ENCODE data around the gene CASP14. TPM values are rescaled to one million over a fixed set of nuclear protein-coding genes. Genes with fewer than 3 reads are reported as not detected.

Gene CASP14
- total and polyA plus RNA-seq, 4 experiments from 2014 or later = 0.09 TPM; not detected in 3

DNA sequence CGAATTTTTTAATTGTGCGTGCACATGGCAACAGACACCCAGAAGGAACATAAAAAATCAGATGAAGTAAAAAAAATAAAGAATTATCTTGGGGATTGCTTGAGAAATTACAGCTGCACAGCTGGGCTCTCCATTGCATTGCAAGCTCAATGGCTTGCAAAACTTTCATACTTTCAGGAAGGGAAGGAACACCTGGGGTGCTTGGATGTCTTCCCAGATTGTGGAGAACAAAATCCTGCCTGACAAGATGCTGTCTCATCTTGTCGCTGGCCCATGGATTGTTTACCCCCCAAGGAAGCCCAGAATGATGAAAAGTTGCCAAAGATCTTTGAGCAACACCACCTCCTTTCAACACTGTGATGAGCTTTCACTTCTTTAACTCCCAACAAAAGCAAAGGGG is 11.0 kb upstream of the CASP14 start:
- no peaks in the 10 kb centered on the region for H3K4me1 ChIP-seq (ENCODE audit: insufficient read depth, low read length)
- H3K9me3 ChIP-seq (ENCODE audit: control insufficient read depth in 1 of 2, low read length in 2 of 2) = no peaks in the 10 kb centered on the region
- no peak overlapping the region for H3K4me3 Mint-ChIP-seq
- peaks cover 4% of the 10 kb centered on the region for H3K27me3 ChIP-seq (ENCODE audit: insufficient read depth, low read length)
- intact Hi-C loops (cut with micrococcal nuclease) = no loop called here
- POLR2A ChIA-PET (ENCODE audit: partially characterized antibody) = no interaction called here
- no peaks in the 10 kb centered on the region for H3K36me3 Mint-ChIP-seq
- H3K36me3 ChIP-seq (ENCODE audit: insufficient read depth, low read length) = no peaks in the 10 kb centered on the region
- peaks cover 25 to 30% of the 10 kb centered on the region in 2 donors for H3K27me3 Mint-ChIP-seq
- H3K4me1 Mint-ChIP-seq = no peaks in the 10 kb centered on the region
- DNase-seq = no peak
- no peaks in the 10 kb centered on the region for H3K9me3 Mint-ChIP-seq
- H3K4me3 ChIP-seq (ENCODE audit: low read length in 2 of 2) = no peak overlapping the region
- H3K27ac ChIP-seq (ENCODE audit: low read depth, low read length) = no peak overlapping the region
- CTCF ChIA-PET (ENCODE audit: partially characterized antibody) = no interaction called here
- H3K27ac Mint-ChIP-seq = no peak overlapping the region

DNA sequence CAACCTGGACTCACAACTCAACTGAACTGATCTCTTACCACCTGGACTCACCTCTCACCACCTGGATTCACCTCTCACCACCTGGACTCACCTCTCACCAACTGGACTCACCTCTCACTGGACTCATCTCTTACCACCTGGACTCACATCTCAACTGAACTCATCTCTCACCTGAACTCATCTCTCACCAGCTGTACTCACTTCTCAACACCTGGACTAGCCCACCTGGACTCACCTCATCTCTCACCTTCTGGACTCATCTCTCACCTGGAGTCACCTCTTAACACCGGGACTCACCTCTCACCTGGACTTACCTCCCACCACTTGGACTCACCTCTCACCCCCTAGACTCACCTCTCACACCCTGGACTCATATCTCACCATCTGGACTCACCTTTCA is 7.3 kb upstream of the CASP14 start:
- ChIA-PET POLR2A (ENCODE audit: partially characterized antibody) (no interaction called here), CTCF (ENCODE audit: partially characterized antibody) (no interaction called here)
- Mint-ChIP-seq H3K27me3 (peaks cover 17 to 33% of the 10 kb centered on the region in 2 donors), H3K4me1 (no peaks in the 10 kb centered on the region), H3K4me3 (no peak overlapping the region), H3K9me3 (peaks cover 0 to 3% (median 0%) of the 10 kb centered on the region in 8 donors), H3K27ac (no peak overlapping the region), H3K36me3 (no peaks in the 10 kb centered on the region)
- intact Hi-C loops (cut with micrococcal nuclease) = no loop called here
- no peak for DNase-seq
- Histone ChIP-seq H3K27me3 (ENCODE audit: insufficient read depth, low read length) (peaks cover 4% of the 10 kb centered on the region), H3K4me1 (ENCODE audit: insufficient read depth, low read length) (no peaks in the 10 kb centered on the region), H3K36me3 (ENCODE audit: insufficient read depth, low read length) (no peaks in the 10 kb centered on the region), H3K27ac (ENCODE audit: low read depth, low read length) (no peak overlapping the region), H3K4me3 (ENCODE audit: low read length in 2 of 2) (no peak overlapping the region), H3K9me3 (ENCODE audit: control insufficient read depth in 1 of 2, low read length in 2 of 2) (no peaks in the 10 kb centered on the region)

DNA sequence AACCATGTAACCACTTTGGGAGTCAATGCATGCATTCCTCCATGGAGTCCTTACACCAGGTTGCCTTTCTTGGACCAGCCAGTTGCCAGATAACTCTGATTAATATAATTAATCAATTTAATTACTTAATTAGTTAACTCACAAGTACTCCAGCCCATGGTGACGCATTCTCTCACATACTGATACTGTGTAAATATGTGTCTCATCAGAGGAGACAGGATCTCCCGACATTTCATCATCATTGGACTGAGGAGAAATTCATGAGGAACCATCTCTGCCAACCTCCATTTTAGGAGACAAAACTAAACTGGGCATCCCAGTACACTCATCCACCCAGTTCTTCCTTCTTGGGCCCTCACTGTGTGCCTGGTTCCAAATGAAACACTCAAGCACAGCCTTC is 6.5 kb upstream of the CASP14 start:
- Histone ChIP-seq H3K4me1 (ENCODE audit: insufficient read depth, low read length) (no peaks in the 10 kb centered on the region), H3K36me3 (ENCODE audit: insufficient read depth, low read length) (no peaks in the 10 kb centered on the region), H3K9me3 (ENCODE audit: control insufficient read depth in 1 of 2, low read length in 2 of 2) (no peaks in the 10 kb centered on the region), H3K4me3 (ENCODE audit: low read length in 2 of 2) (no peak overlapping the region), H3K27ac (ENCODE audit: low read depth, low read length) (no peak overlapping the region), H3K27me3 (ENCODE audit: insufficient read depth, low read length) (peaks cover 4% of the 10 kb centered on the region)
- H3K4me1 Mint-ChIP-seq = no peaks in the 10 kb centered on the region
- H3K27ac Mint-ChIP-seq = no peak overlapping the region
- CTCF ChIA-PET (ENCODE audit: partially characterized antibody) = no interaction called here
- H3K36me3 Mint-ChIP-seq = no peaks in the 10 kb centered on the region
- intact Hi-C loops (cut with micrococcal nuclease) = no loop called here
- no peak for DNase-seq
- peaks cover 0 to 3% (median 0%) of the 10 kb centered on the region in 8 donors for H3K9me3 Mint-ChIP-seq
- H3K4me3 Mint-ChIP-seq = no peak overlapping the region
- H3K27me3 Mint-ChIP-seq = peaks cover 19 to 37% of the 10 kb centered on the region in 2 donors
- POLR2A ChIA-PET (ENCODE audit: partially characterized antibody) = no interaction called here

DNA sequence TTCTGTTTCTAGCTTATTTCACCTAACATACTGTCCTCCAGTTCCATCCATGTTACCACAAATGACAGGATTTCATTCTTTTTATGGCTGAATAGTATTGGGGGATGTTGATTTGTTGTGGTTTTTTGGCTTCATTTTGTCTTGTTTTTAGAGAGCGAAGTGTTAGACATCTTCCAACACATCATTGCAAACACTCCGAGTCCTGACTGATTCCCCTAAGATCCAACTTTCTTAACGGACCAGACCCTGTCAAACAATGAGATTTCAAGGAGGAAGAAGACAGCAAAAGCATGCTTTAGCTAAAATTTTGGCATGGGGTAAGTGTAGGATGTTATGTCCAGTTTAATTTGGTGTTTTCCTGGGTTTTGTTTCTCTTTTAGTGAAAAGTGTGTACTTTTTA is 3.8 kb upstream of the CASP14 start:
- intact Hi-C loops (cut with micrococcal nuclease) = no loop called here
- Mint-ChIP-seq H3K4me3 (no peak overlapping the region), H3K9me3 (peaks cover 0 to 5% (median 0%) of the 10 kb centered on the region in 8 donors), H3K4me1 (no peaks in the 10 kb centered on the region), H3K27me3 (peaks cover 16 to 37% of the 10 kb centered on the region in 2 donors), H3K36me3 (no peaks in the 10 kb centered on the region), H3K27ac (no peak overlapping the region)
- CTCF ChIA-PET (ENCODE audit: partially characterized antibody) = no interaction called here
- no peaks in the 10 kb centered on the region for H3K36me3 ChIP-seq (ENCODE audit: insufficient read depth, low read length)
- POLR2A ChIA-PET (ENCODE audit: partially characterized antibody) = no interaction called here
- DNase-seq = no peak
- H3K27ac ChIP-seq (ENCODE audit: low read depth, low read length) = no peak overlapping the region
- peaks cover 4% of the 10 kb centered on the region for H3K27me3 ChIP-seq (ENCODE audit: insufficient read depth, low read length)
- no peaks in the 10 kb centered on the region for H3K9me3 ChIP-seq (ENCODE audit: control insufficient read depth in 1 of 2, low read length in 2 of 2)
- no peak overlapping the region for H3K4me3 ChIP-seq (ENCODE audit: low read length in 2 of 2)
- H3K4me1 ChIP-seq (ENCODE audit: insufficient read depth, low read length) = no peaks in the 10 kb centered on the region

DNA sequence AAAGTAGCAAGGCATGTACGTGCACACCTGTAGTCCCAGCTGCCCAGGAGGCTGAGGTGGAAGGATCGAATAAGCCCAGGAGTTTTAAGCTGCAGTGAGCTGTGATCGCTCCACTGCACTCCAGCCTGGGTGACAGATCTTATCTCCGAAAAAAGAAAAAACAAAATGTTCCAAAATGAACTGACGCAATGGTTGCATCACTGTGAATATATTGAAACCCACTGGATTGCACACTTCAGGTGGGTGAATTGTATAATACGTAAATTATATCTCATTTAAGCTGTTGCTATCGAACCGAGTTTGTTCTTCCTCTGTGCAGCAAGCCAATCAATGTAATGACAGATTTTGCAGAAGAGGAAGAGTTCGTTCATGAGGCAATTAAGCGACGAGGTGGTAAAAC is 1.6 kb upstream of the CASP14 start:
- no peaks in the 10 kb centered on the region for H3K4me1 Mint-ChIP-seq
- Histone ChIP-seq H3K9me3 (ENCODE audit: control insufficient read depth in 1 of 2, low read length in 2 of 2) (no peaks in the 10 kb centered on the region), H3K36me3 (ENCODE audit: insufficient read depth, low read length) (no peaks in the 10 kb centered on the region), H3K27ac (ENCODE audit: low read depth, low read length) (no peak overlapping the region), H3K27me3 (ENCODE audit: insufficient read depth, low read length) (no peaks in the 10 kb centered on the region), H3K4me3 (ENCODE audit: low read length in 2 of 2) (no peak overlapping the region), H3K4me1 (ENCODE audit: insufficient read depth, low read length) (no peaks in the 10 kb centered on the region)
- H3K36me3 Mint-ChIP-seq = no peaks in the 10 kb centered on the region
- H3K9me3 Mint-ChIP-seq = peaks cover 0 to 7% (median under 1%) of the 10 kb centered on the region in 8 donors
- no peak overlapping the region for H3K4me3 Mint-ChIP-seq
- ChIA-PET CTCF (ENCODE audit: partially characterized antibody) (no interaction called here), POLR2A (ENCODE audit: partially characterized antibody) (no interaction called here)
- no peak overlapping the region for H3K27ac Mint-ChIP-seq
- no peak for DNase-seq
- H3K27me3 Mint-ChIP-seq = peaks cover 21 to 48% of the 10 kb centered on the region in 2 donors
- intact Hi-C loops (cut with micrococcal nuclease) = no loop called here

DNA sequence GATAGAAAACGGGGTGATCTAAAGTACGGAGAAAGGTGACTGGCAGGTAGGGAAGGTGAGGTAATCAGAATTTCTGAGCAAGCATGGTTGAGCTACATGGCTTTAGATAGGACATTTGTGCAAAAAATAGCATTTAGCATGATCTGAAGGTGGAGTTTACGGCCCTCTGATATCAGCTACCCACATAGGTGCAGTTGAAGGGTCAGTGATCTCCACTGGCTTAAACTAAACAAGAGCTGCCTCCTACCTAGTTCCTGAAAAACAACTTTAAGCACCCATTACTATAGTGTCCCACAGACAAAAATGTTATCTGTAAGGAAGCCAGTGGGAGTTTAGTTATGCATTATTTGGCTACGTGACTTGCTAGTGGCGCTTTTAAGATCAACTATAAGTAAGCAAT is 1.2 kb upstream of the CASP14 start:
- Histone ChIP-seq H3K27me3 (ENCODE audit: insufficient read depth, low read length) (no peaks in the 10 kb centered on the region), H3K27ac (ENCODE audit: low read depth, low read length) (no peak overlapping the region), H3K9me3 (ENCODE audit: control insufficient read depth in 1 of 2, low read length in 2 of 2) (no peaks in the 10 kb centered on the region), H3K4me1 (ENCODE audit: insufficient read depth, low read length) (no peaks in the 10 kb centered on the region), H3K36me3 (ENCODE audit: insufficient read depth, low read length) (no peaks in the 10 kb centered on the region), H3K4me3 (ENCODE audit: low read length in 2 of 2) (no peak overlapping the region)
- DNase-seq = no peak
- Mint-ChIP-seq H3K9me3 (peaks cover 0 to 7% (median under 1%) of the 10 kb centered on the region in 8 donors), H3K36me3 (no peaks in the 10 kb centered on the region), H3K27ac (no peak overlapping the region), H3K4me3 (no peak overlapping the region), H3K27me3 (peaks cover 21 to 45% of the 10 kb centered on the region in 2 donors), H3K4me1 (no peaks in the 10 kb centered on the region)
- intact Hi-C loops (cut with micrococcal nuclease) = no loop called here
- ChIA-PET CTCF (ENCODE audit: partially characterized antibody) (no interaction called here), POLR2A (ENCODE audit: partially characterized antibody) (no interaction called here)

DNA sequence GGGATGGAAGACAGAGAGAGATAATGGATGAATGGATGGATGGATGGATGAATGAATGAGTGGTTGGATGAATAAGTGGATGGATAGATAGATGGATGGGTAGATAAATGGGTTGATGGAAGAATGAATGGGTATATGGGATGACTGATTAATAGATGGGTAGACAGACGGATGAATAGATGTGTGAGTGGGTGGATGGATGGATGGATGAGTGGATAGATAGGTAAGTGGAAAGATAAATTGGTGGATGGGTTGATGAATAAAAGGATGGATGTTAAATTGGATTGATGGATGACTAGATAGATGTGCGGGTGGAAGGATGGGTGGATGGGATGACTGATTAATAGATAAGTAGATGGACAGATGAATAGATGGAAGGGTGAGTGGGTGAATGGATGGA is 1.4 kb downstream of the CASP14 start:
- no peak for DNase-seq
- Mint-ChIP-seq H3K27ac (no peak overlapping the region), H3K4me1 (no peaks in the 10 kb centered on the region), H3K27me3 (peaks cover 21 to 42% of the 10 kb centered on the region in 2 donors), H3K36me3 (no peaks in the 10 kb centered on the region), H3K9me3 (peaks cover 0 to 7% (median under 1%) of the 10 kb centered on the region in 8 donors), H3K4me3 (no peak overlapping the region)
- H3K27ac ChIP-seq (ENCODE audit: low read depth, low read length) = no peak overlapping the region
- intact Hi-C loops (cut with micrococcal nuclease) = no loop called here
- H3K27me3 ChIP-seq (ENCODE audit: insufficient read depth, low read length) = no peaks in the 10 kb centered on the region
- H3K4me1 ChIP-seq (ENCODE audit: insufficient read depth, low read length) = no peaks in the 10 kb centered on the region
- no peaks in the 10 kb centered on the region for H3K9me3 ChIP-seq (ENCODE audit: control insufficient read depth in 1 of 2, low read length in 2 of 2)
- H3K4me3 ChIP-seq (ENCODE audit: low read length in 2 of 2) = no peak overlapping the region
- ChIA-PET POLR2A (ENCODE audit: partially characterized antibody) (no interaction called here), CTCF (ENCODE audit: partially characterized antibody) (no interaction called here)
- H3K36me3 ChIP-seq (ENCODE audit: insufficient read depth, low read length) = no peaks in the 10 kb centered on the region

DNA sequence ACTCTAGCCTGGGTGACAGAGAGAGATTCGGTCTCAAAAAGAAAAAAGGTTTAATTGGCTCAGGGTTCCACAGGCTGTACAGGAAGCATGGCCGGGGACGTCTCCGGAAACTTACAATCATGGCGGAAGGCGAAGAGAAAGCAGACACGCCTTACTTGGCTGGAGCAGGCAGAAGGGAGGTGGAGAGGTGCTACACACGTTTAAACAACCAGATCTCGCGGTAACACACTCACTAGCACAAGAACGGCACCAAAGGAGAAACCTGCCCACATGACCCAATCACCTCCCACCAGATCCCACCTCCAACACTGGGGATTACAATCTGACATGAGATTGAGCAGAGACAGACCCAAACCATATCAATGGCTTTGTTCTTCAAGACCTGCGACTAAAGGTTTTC is 12.8 kb downstream of the CASP14 start:
- no peaks in the 10 kb centered on the region for H3K36me3 Mint-ChIP-seq
- no peaks in the 10 kb centered on the region for H3K36me3 ChIP-seq (ENCODE audit: insufficient read depth, low read length)
- DNase-seq = no peak
- no peak overlapping the region for H3K27ac Mint-ChIP-seq
- no peak overlapping the region for H3K4me3 ChIP-seq (ENCODE audit: low read length in 2 of 2)
- H3K9me3 ChIP-seq (ENCODE audit: control insufficient read depth in 1 of 2, low read length in 2 of 2) = no peaks in the 10 kb centered on the region
- H3K4me1 Mint-ChIP-seq = no peaks in the 10 kb centered on the region
- intact Hi-C loops (cut with micrococcal nuclease) = no loop called here
- ChIA-PET POLR2A (ENCODE audit: partially characterized antibody) (no interaction called here), CTCF (ENCODE audit: partially characterized antibody) (no interaction called here)
- no peak overlapping the region for H3K27ac ChIP-seq (ENCODE audit: low read depth, low read length)
- peaks cover 0 to 12% (median 3%) of the 10 kb centered on the region in 8 donors for H3K9me3 Mint-ChIP-seq
- H3K4me3 Mint-ChIP-seq = no peak overlapping the region
- H3K27me3 Mint-ChIP-seq = peaks cover 20 to 40% of the 10 kb centered on the region in 2 donors
- H3K27me3 ChIP-seq (ENCODE audit: insufficient read depth, low read length) = no peaks in the 10 kb centered on the region
- H3K4me1 ChIP-seq (ENCODE audit: insufficient read depth, low read length) = no peaks in the 10 kb centered on the region
